GM18498 (cell line): ENCODE data around the gene ASB15.

Experiments used
- ATAC-seq: cut with Tn5 transposase; IDR thresholded peaks from one replicate; pipeline ENCODE4 v1.9.1; 2021; ENCODE audit warnings: mild to moderate bottlenecking, moderate library complexity; ENCODE audit not compliant: unreplicated experiment

The ASB15 gene

DNA sequence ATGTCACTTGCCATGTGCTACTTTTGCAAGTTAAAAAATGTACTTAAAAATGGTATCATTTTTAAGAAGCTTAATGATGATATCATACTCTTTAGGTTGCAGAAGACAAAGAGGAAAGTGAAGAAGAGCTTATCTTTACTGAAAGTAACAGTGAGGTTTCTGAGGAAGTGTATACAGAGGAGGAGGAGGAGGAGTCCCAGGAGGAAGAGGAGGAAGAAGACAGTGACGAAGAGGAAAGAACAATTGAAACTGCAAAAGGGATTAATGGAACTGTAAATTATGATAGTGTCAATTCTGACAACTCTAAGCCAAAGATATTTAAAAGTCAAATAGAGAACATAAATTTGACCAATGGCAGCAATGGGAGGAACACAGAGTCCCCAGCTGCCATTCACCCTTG is 60.1 kb downstream of the ASB15 start:
- ATAC-seq, result no peak

DNA sequence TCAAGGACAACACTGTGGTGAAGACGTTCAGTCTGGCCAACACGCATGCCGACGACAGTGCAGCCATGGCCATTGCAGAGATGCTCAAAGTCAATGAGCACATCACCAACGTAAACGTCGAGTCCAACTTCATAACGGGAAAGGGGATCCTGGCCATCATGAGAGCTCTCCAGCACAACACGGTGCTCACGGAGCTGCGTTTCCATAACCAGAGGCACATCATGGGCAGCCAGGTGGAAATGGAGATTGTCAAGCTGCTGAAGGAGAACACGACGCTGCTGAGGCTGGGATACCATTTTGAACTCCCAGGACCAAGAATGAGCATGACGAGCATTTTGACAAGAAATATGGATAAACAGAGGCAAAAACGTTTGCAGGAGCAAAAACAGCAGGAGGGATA is 60.7 kb downstream of the ASB15 start:
- ATAC-seq, result no peak

DNA sequence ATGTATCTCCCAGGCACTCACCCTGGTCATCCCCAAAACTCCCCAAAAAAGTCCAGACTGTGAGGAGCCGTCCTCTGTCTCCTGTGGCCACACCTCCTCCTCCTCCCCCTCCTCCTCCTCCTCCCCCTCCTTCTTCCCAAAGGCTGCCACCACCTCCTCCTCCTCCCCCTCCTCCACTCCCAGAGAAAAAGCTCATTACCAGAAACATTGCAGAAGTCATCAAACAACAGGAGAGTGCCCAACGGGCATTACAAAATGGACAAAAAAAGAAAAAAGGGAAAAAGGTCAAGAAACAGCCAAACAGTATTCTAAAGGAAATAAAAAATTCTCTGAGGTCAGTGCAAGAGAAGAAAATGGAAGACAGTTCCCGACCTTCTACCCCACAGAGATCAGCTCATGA is 61.1 kb downstream of the ASB15 start:
- no peak for ATAC-seq

DNA sequence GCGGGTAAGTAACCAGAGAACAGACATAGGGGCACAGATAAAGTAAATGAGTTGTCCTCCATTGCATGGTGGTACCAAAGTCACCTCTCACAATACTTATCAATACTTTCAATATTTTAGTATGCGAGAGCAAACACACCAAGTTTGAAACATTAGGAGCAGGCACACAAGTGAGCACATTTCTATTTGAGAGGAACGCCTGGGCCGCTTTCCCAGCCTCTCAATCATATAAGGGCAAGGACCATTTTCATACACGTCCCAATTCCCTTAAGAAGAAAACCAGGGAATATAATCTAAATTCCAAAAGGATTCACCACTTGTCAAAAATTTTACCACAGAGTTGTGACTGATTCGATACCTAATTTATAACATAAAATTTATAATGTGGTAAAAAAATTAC is 61.6 kb downstream of the ASB15 start:
- no peak for ATAC-seq

DNA sequence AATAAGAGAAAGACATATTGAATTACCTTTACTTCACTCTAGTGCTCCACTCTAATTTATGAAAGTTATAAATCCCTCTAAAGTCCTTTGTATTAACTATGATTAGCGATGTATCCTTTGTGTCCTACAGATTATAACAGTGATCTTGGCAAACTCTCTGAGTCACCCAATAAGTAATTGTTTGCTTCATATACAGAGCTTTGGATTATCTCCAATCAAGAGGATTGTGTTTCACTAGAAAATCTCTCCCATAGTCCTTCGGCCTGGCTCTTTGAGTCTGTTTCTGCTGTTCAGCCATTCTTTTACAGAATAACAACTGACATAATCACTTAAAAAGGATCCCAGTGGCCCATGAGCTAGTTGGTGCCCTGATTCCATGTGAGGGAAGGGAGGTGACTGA is 63.5 kb downstream of the ASB15 start:
- no peak for ATAC-seq

DNA sequence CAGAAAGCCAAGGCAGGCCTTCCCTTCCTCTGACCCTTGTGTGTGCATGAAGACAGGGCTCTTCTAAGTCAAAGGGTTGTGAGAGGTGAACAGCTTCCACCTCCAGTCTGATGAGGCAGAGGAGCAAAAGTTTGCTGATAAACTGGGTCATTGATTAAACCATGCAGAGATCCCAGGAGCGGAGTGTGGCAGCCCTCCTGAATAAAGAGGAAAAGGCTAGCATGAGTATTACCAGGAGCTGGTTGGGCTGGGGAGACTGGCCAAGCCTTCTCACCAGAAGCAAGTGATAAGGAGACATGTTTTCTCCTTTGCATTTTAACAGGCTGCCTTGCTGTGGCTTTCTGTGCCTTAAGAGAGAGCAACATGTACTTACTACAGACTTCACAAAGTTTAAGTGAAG is 64.3 kb downstream of the ASB15 start:
- no peak for ATAC-seq

DNA sequence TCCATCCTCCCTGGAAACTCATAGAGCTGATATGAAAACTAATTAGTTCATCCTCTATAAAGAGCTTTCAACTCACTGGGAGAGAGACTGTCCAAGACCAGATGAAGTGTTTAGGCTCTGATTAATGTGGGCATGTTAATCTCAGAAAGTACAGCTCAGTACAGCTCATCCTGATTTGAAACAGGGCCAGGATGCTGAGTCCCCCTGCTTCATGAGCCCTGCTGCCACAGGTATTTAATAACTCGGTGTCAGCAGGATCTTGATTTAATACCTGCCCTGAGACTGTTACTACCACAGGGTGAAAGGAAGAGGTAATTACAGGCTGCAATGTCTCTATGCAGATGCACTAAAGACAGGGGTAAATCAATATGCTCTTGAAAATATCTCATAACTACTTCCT is 64.9 kb downstream of the ASB15 start:
- no peak for ATAC-seq

DNA sequence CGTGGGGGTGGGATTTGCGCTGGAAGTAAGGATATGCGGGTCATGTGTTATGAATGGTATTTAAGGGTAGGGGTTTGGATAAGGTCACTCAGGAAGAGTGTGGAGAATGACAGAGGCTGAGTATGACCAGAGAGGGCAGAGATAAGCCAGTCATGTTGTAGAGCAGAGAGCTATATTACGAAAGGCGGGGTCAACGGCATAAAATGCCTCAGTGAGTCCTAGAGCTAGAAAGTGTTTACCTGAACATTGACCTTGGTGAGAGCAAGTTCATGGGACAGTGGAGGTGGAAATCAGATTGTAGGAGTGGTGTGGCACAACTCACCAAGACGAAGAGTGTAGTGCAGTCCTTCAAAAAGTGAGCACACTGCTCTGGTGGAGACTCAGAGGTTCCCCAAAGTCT is 67.9 kb downstream of the ASB15 start:
- ATAC-seq, result no peak

DNA sequence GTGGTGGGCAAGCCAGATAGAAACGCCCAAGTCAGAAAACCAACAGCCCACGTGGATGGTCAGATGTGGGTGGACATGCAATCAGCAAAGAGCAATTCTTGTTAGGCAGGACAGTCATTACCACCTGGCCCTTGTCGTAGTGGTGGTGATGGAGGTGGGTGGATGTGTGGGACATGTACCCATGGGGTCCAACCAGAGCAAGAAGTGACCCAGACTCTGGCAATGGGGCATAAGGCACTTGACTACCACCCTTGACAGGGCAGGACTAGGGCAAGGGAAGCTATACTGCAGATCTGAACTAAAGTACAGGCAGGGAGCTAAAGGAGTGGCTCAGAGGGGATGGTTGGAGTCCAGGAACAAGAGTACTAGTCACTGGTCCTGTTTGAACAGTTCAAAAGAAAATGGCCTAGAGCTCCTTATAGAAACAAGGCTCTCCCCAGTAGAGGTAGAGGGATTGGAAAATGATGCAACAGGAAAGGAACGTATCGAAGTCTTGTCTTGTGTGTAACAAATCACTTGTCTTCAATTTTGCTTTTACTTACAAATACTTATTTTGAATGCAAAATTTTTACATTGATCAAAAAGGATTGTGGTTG is 71.6 kb downstream of the ASB15 start:
- ATAC-seq, result no peak

DNA sequence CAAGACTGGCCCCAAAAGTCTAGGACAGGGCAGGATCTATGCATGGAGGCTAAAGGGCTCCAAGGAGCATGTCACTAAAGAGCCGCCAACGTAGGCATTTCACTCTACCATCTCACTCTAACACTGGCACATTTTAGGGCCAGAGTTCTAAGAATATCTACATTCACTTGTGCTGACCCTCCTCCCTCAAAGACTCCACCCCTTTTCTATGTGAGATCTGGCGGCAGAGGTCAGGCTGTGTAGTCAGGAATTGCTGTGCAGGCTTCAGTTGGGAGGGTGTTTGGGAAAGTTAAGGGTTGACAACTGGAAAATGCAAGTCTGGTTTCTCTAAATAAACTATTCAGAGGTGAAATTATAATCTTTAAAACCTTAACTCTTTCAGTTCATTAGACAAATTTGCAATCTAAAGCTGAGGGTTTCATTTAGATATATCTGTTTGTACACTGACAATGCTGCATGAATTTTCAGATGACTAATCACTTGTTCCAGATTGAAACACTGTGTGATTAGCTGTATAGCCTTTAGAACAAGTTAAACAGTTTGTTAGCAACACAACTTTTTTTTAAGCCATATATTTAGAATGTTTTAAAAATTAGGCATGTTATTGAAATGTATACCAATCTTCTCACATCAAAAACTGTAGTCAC is 72.3 kb downstream of the ASB15 start:
- no peak for ATAC-seq

DNA sequence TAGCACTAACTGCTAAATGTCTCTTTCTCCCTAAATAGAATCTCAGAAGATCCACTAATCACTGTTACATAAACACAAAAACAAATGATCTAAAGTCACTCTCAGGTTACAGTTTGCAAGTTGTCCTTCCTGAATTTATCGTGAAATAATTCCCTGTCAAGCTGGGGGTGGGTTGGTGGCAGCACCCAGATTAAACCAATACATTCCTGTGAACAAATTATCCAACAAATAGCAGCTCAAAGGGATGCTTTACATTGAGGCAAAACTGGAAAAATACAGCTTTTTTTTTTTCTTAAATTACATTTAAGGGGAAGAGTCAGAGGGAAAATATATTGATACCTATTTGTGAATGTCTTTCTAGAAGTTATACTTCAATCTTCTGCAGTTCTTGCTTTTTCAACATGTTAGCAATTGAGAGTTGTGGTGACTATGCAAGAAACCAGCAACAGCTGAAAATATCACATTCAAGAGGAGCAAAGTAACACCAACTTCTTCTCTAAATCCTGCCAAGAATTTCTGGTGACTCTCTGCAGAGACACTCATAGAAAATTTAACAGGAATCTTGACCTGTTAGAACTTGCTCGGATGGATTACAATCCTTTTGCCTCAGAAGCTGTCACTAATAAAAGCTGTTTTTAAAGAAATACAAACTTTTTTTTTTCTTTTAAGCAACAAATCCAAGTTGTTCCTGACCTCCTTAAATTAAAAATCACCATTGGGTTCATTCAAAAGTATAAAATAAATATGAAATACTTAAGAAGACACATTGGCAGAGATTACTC is 73.0 kb downstream of the ASB15 start:
- ATAC-seq, result no peak

DNA sequence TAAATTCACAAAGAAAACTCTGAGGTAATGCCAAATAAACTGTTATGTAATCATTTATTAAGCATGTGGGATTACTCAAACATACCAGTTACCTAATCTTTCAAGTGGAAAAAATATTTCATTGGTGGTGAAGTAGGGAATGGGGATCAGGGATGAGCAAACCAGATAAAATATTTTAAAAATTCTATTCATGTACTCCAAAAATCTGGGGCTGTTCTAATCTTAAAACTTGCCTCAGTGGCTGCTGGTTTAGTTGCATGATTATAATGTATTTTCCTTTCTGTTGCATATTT is 73.5 kb downstream of the ASB15 start:
- no peak for ATAC-seq

DNA sequence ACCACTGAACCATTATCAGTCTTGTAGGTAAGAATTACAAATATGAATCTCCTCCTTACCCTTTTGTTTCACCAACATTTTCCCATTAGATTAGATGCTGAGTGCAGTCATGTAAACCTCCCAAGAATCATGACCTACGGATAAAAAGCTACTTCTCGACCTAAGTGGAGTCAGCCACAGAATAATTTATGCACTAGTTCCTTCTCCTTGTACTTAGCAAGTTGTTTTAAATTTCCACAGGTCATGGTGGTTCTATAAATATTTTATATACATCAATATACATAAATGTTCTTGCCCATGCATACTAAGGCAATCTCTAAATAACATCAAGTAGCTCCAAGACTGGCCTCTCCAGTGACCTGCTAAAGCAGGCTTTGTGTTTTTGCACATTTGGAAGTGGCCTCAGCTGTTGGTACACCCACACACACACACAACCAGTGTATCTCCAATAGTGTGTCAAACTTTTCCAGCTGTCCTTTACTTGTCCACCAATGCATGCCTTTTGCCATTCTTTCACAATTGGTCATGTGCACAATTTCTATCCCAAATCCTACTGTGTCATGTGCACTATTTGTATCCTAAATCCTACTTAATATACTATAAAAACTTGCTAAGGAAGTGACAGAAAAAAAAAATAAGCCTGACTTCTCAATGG is 75.6 kb downstream of the ASB15 start:
- ATAC-seq, result no peak

DNA sequence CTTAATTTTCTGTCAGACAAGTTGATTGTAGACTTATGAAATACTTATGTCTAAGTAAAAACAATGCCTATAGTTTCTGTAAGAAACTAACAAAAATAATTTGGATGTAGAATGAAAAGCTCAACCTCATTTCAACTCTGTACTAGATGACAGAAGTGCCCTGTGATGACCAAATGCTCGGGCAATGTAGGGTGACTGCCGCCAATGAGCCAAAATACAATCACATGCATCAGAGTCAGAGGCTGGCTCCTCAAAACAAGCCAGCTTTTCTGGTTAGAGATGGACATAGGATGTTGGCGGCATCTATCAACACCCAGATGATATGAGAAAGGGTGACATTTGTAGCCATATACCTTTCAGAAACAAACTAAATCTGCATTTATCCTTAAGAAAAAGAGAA is 78.0 kb downstream of the ASB15 start:
- ATAC-seq, result no peak

DNA sequence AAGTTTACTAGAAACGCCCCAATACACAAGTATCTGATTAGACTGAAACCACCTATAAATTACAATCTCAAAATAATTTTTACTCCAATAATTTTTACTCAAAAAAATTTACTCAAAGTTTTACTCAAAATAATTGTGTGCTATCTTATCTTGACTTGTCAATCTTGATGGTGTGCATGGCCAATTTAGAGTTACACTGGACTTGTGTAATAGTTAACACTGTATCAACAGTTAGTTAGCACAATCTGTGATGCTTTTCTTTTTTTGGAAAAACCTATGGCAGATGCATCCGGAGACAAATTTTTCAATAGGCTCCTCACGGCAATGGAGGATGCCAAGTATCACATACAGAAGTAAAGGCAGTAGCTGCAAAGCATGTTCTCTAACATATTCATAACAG is 79.0 kb downstream of the ASB15 start:
- no peak for ATAC-seq

DNA sequence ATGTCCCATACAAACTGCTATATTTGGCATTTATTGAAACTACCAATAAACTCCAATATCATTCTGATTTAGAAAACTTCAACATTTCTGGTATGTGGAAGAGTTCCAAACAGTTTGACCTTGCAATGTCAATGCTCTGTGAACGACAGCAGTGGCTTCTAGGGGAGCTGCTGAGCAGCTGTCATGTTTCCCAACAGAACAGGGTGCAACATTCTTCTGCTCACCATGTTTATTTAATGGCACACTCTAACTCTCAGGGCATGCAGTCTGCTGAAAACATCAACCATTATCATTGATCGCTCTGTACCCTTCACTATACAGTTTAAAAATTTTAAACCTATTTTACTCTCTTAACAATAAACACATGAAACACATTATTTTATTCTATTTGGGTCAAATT is 79.9 kb downstream of the ASB15 start:
- no peak for ATAC-seq

DNA sequence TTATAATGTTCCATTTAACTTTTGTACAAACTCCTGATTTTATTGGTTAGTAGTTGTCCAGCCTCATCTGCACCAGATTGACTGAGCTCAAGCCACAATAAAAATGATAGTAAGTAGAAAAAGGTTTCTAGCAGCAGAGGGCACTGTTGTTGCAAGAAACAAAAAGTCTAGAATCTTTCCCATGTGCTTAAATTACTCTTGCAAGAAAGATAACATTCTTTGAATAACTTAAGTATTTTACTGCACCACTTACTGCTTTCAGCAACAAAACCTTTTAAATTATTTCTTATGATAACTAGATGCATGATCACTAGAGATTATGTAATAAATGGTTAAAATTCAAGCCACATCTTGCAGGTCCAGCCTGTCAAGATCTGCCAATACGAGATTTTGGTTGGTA is 81.1 kb downstream of the ASB15 start:
- ATAC-seq, result peak; percentile 77

DNA sequence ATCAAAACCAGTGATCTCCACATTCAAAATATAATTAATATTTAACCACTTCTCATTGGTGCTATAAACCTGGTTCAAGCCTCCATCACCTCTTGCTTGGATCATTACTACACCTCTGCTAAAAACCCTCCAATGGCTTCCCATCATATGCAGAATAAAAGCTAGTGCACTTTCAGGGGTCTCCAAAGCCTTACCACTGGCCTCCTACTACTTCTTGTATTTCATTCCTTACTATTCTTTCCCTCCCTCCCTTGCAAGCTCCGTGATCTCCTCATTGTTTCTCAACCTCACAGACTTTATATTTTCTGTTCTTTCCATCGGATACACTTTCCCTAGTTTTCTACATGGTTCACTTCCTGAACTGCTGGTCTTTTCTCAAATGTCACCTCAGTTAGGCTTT is 85.5 kb downstream of the ASB15 start:
- no peak for ATAC-seq

DNA sequence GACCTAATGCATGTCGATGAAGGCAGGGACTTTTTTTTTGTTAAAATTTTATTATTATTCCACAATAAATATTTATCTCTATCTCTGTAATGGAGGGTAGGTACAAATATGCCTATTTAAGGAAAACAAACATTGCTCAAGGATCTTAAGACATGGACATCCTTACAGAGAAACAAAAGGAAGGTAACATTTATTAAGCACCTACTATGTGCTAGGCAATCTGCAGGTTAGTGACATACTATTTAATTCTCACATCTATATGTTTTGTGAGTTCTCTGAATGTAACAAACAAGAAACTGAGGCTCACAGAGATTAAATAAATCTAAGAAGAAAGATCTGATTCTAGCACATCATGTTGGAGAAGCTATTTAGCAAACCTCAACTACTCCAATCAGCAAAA is 86.1 kb downstream of the ASB15 start:
- no peak for ATAC-seq
